GM12872 (cell line): ENCODE results near the gene IRX5.

Experiments
- TF ChIP-seq, protein P1 (sequence below): IDR thresholded peaks from 3 replicates; pipeline ENCODE4 v1.5.1; 2011; ENCODE audit warnings: low read depth, mild to moderate bottlenecking, low read length, moderate library complexity; ENCODE audit not compliant: insufficient read depth

The IRX5 gene

GRCh38 chr16:54954220-54954619 lies 23.6 kb downstream of the IRX5 start:
- TF ChIP-seq, protein P1, sequence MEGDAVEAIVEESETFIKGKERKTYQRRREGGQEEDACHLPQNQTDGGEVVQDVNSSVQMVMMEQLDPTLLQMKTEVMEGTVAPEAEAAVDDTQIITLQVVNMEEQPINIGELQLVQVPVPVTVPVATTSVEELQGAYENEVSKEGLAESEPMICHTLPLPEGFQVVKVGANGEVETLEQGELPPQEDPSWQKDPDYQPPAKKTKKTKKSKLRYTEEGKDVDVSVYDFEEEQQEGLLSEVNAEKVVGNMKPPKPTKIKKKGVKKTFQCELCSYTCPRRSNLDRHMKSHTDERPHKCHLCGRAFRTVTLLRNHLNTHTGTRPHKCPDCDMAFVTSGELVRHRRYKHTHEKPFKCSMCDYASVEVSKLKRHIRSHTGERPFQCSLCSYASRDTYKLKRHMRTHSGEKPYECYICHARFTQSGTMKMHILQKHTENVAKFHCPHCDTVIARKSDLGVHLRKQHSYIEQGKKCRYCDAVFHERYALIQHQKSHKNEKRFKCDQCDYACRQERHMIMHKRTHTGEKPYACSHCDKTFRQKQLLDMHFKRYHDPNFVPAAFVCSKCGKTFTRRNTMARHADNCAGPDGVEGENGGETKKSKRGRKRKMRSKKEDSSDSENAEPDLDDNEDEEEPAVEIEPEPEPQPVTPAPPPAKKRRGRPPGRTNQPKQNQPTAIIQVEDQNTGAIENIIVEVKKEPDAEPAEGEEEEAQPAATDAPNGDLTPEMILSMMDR, result no peak

- TF ChIP-seq, protein P1, result no peak
Measured at GRCh38 chr16:54955757-54956156, 25.1 kb downstream of the IRX5 start.

GRCh38 chr16:54957403-54958166 lies 26.9 kb downstream of the IRX5 start:
- TF ChIP-seq, protein P1, result peak; percentile 62

DNA sequence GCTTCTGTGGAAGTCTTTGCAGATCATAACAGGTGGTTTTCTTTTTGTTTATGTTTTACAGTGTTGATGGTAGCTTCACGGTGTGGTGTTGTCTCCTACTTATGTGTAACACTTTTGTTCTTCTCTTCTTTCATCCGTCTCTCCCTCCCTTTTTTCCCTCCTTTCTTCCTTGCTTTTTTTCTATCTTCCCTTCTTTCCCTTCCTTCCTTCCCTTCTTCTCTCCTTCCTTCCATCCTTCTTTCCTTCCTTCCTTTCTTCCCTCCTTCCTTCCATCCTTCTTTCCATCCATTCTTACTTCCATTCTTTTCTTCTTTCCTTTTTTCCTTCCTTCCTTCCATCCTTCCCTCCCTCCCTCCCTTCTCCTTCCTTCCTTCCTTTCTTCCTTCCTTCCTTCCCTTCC lies 31.4 kb downstream of the IRX5 start:
- TF ChIP-seq, protein P1, result no peak

DNA sequence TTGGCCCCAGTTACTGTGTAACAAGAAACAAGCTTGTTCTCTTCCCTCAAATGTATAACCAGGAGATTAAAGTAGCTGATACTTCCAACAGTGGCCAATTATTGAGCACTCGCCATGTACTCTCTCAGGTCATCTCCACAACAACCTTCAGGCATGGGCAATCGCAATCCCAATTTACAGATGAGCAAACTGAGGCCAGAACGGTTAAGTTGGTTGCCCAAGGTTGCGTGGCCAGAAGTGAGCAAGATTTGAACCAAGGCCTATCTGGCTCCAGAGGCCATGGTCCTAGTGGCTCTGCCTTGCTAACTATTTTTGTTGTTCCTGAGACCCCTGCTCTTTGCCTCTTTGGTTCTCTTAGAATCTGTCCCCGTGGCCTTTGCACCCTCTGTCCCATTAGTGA lies 33.6 kb downstream of the IRX5 start:
- TF ChIP-seq, protein P1, result no peak

DNA sequence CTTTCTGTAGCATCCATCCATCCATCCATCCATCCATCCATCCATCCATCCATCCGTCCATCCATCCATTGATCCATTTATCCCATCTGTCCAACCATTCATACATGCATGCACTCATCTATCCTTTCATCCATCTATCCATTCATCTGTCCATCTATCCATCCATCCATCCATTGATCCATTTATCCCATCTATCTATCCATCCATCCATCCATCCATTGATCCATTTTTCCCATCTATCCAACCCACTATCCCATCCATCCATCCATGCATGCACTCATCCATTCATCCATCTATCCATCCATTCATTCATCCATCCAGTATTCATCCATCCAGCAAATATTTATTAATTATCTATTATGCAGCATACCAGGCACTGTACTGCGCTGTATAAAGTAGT lies 34.8 kb downstream of the IRX5 start:
- TF ChIP-seq, protein P1, result no peak

- TF ChIP-seq, protein P1, result no peak
Measured at GRCh38 chr16:54968011-54968410, 37.3 kb downstream of the IRX5 start.

DNA sequence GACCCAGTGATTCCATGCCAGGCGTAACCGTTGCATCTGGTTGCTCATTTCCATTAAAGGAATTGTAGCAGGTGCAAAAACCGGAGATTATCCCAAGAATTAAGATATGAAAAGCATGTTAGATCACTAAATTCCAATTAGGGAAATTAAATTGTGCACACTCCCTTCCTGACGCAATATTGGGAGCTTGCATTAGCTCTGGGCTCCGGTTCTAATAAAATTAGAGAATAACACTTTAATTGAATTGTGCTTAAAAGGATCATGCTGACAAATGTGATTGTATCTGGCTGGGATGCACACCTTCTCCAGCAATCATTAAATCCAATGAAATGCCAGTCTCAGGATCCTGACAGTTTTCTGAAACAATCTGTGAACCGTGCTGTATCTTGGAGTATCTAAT lies 38.1 kb downstream of the IRX5 start:
- TF ChIP-seq, protein P1, result no peak
